Sigmoid colon (tissue), 4 donors: Measurements from ENCODE around the gene STKLD1.
A peak's percentile ranks its signal among the peaks of the same experiment; 100 is the strongest.

ENCODE experiments used
- CTCF ChIP-seq, 4 experiments: fragments of 450-650 bp in 3 of 4; fragments of 200-600 bp in 1 of 4; IDR thresholded peaks; one replicate each; pipeline ENCODE4 v1.5.1; 2016 to 2019; ENCODE audit warnings: antibody characterized with exemption in 4 of 4, mild to moderate bottlenecking in 3 of 4, moderate library complexity in 2 of 4
- EP300 ChIP-seq, 4 donors: sonication (generic); formaldehyde crosslinking; IDR thresholded peaks; one replicate each; pipeline ENCODE4 v1.6.1; 2017; ENCODE audit warnings: antibody characterized with exemption in 4 of 4
- POLR2A ChIP-seq, 2 donors: fragments of 450-650 bp; IDR thresholded peaks; one replicate each; pipeline ENCODE4 v1.6.1; 2016; ENCODE audit warnings: antibody characterized with exemption in 2 of 2, mild to moderate bottlenecking in 2 of 2, moderate library complexity in 2 of 2

GRCh38 chr9:133406480-133407307 lies 30.5 kb downstream of the STKLD1 start:
- TF ChIP-seq CTCF (IDR thresholded peaks at IDR 0.05) (peak; percentile 82 to 92 (median 89)), POLR2A (IDR thresholded peaks at IDR 0.05) (no peak), EP300 (IDR thresholded peaks at IDR 0.05) (no peak)
